ENCODE results near the gene ZNF439.
"Not testable (repeated sequence)": the region's sequence is repeated elsewhere in the genome, so short reads cannot be mapped to it uniquely, and the experiment has no call there.

The ZNF439 gene

GRCh38 chr19:11853358-11853757 is 4.8 kb downstream of the ZNF439 start:
- H3K4me3 ChIP-seq (replicated peaks; ENCODE audit: low read depth, low read length) = no peak overlapping the region
- TF ChIP-seq CTCF (IDR thresholded peaks at IDR 0.05; ENCODE audit: low read length, missing control alignments) = no peak
- DNase-seq (ENCODE audit: low read depth) = no peak

GRCh38 chr19:11856596-11857250 is 8.2 kb downstream of the ZNF439 start:
- H3K4me3 ChIP-seq (replicated peaks; ENCODE audit: low read depth, low read length) = no peak overlapping the region
- TF ChIP-seq CTCF (IDR thresholded peaks at IDR 0.05; ENCODE audit: low read length, missing control alignments) = no peak
- DNase-seq (ENCODE audit: low read depth) = no peak

GRCh38 chr19:11860721-11861120 is 12.2 kb downstream of the ZNF439 start:
- DNase-seq (ENCODE audit: low read depth) = no peak
- TF ChIP-seq CTCF (IDR thresholded peaks at IDR 0.05; ENCODE audit: low read length, missing control alignments) = no peak
- H3K4me3 ChIP-seq (replicated peaks; ENCODE audit: low read depth, low read length) = no peak overlapping the region

- TF ChIP-seq CTCF (IDR thresholded peaks at IDR 0.05; ENCODE audit: low read length, missing control alignments) = no peak
- DNase-seq (ENCODE audit: low read depth) = no peak
- H3K4me3 ChIP-seq (replicated peaks; ENCODE audit: low read depth, low read length) = no peak overlapping the region
Observed at GRCh38 chr19:11861301-11861700, 12.8 kb downstream of the ZNF439 start.

- not testable (repeated sequence) for H3K4me3 ChIP-seq (replicated peaks; ENCODE audit: low read depth, low read length); DNase-seq (ENCODE audit: low read depth)
Observed at GRCh38 chr19:11867766-11868165, 19.2 kb downstream of the ZNF439 start.

GRCh38 chr19:11868188-11868587 is 19.7 kb downstream of the ZNF439 start:
- no peak for DNase-seq (ENCODE audit: low read depth)
- no peak for TF ChIP-seq CTCF (IDR thresholded peaks at IDR 0.05; ENCODE audit: low read length, missing control alignments)
- H3K4me3 ChIP-seq (replicated peaks; ENCODE audit: low read depth, low read length) = no peak overlapping the region

GRCh38 chr19:11872624-11873023 is 24.1 kb downstream of the ZNF439 start:
- H3K4me3 ChIP-seq (replicated peaks; ENCODE audit: low read depth, low read length) = no peak overlapping the region
- TF ChIP-seq CTCF (IDR thresholded peaks at IDR 0.05; ENCODE audit: low read length, missing control alignments) = no peak
- DNase-seq (ENCODE audit: low read depth) = no peak
